A673 (cell line): ENCODE results near the gene ITGAV. TPM values are rescaled to one million over a fixed set of nuclear protein-coding genes. Genes with fewer than 3 reads are reported as not detected.

Source experiments
- BruUV-seq: library from RNA; stranded (reverse); fragments of 400-500 nt; replicated peaks from 2 replicates; lab custom pipeline; 2021; lab: Mats Ljungman, UMichigan
- CTCF ChIA-PET: fragments of 300-600 bp; sonication (Branson Sonifier 250); formaldehyde crosslinking; loops from one replicate; lab custom pipeline; 2022; ENCODE audit warnings: antibody characterized with exemption; lab: Charles Lee
- POLR2A ChIA-PET: fragments of 300-600 bp; sonication (Branson Sonifier 250); formaldehyde crosslinking; loops from one replicate; lab custom pipeline; 2022; ENCODE audit warnings: antibody characterized with exemption; ENCODE audit not compliant: low non-redundant PET; lab: Charles Lee
- DNase-seq: peaks from one replicate; pipeline ENCODE4 v3.0.0-alpha.2; 2015; ENCODE audit warnings: low spot score
- H3K27ac ChIP-seq: fragments of 200-600 bp; sonication (generic); 2 replicates; pipeline ENCODE4 v1.5.1; 2016; ENCODE audit warnings: mixed run types, low read depth, mild to moderate bottlenecking, mixed read lengths, antibody characterized with exemption, low read length; ENCODE audit not compliant: poor library complexity, severe bottlenecking
- H3K27me3 ChIP-seq: fragments of 200-600 bp; sonication (generic); replicated peaks from 2 replicates; pipeline ENCODE4 v1.6.1; 2017; ENCODE audit warnings: mixed run types, low read depth, mild to moderate bottlenecking, mixed read lengths, antibody characterized with exemption, low read length; ENCODE audit not compliant: insufficient read depth, poor library complexity
- H3K36me3 ChIP-seq: fragments of 200-600 bp; sonication (generic); 2 replicates; pipeline ENCODE4 v1.6.1; 2016; ENCODE audit warnings: mixed run types, mild to moderate bottlenecking, mixed read lengths, antibody characterized with exemption, low read length; ENCODE audit not compliant: insufficient read depth, poor library complexity, severe bottlenecking
- H3K4me1 ChIP-seq: fragments of 200-600 bp; sonication (generic); 2 replicates; pipeline ENCODE4 v1.6.1; 2017; ENCODE audit warnings: mixed run types, mild to moderate bottlenecking, mixed read lengths, antibody characterized with exemption, low read length; ENCODE audit not compliant: insufficient read depth, poor library complexity, severe bottlenecking
- H3K4me3 ChIP-seq: fragments of 200-600 bp; sonication (generic); 2 replicates; pipeline ENCODE4 v1.5.1; 2016; ENCODE audit warnings: low read depth, mixed run types, mild to moderate bottlenecking, mixed read lengths, low read length; ENCODE audit not compliant: poor library complexity, severe bottlenecking
- H3K9me3 ChIP-seq: fragments of 200-600 bp; sonication (generic); 2 replicates; pipeline ENCODE4 v1.6.1; 2016; ENCODE audit warnings: mixed run types, low read depth, mild to moderate bottlenecking, mixed read lengths, antibody characterized with exemption, low read length; ENCODE audit not compliant: poor library complexity, severe bottlenecking
- EZH2 ChIP-seq: fragments of 200-600 bp; sonication (generic); IDR thresholded peaks from 2 replicates; pipeline ENCODE4 v1.6.1; 2017; ENCODE audit warnings: borderline replicate concordance, low read depth, mild to moderate bottlenecking, mixed read lengths, antibody characterized with exemption, low read length; ENCODE audit not compliant: poor library complexity, severe bottlenecking
- intact Hi-C: fragments of 100-400 bp; cut with micrococcal nuclease; formaldehyde crosslinking; loops from one replicate; pipeline ENCODE4 v1.10.0; 2022; ENCODE audit not compliant: unreplicated experiment
- total RNA-seq: library from RNA; stranded (reverse); gene quantifications from 2 replicates; pipeline ENCODE4 v1.2.3, GENCODE V29; 2021
- TF ChIP-seq, protein P1 (sequence below): fragments of 300-800, 200-600 bp; sonication (generic); conservative IDR thresholded peaks from 2 replicates; pipeline ENCODE4 v1.5.1; 2017; ENCODE audit warnings: low read depth, mild to moderate bottlenecking, antibody characterized with exemption, low read length, moderate library complexity, mixed read lengths

The ITGAV gene
- total RNA-seq, 1 experiment from 2014 or later, result 28.4 TPM

DNA sequence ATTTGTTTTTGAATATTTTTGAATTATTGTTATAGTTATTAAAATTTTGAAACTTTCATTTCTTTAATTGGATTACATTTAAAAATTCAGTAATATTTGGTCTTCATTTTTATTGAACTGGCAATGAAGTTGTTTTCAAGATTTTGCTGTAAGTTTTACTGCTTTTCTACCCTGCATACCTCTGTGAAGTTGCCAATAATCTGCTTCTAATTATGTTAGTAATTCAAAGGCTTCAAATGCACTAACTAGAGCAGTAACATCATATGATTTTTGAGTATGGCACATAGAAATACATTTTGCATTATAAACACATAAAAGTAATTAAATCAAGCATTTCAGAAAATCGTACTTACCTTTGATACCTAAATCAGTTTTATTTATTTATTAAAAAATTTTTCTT lies 63.7 kb downstream of the ITGAV start:
- DNase-seq, result no peak
- no peaks in the 10 kb centered on the region for H3K27me3 ChIP-seq
- BruUV-seq, result no TSS peak
- TF ChIP-seq, protein P1, sequence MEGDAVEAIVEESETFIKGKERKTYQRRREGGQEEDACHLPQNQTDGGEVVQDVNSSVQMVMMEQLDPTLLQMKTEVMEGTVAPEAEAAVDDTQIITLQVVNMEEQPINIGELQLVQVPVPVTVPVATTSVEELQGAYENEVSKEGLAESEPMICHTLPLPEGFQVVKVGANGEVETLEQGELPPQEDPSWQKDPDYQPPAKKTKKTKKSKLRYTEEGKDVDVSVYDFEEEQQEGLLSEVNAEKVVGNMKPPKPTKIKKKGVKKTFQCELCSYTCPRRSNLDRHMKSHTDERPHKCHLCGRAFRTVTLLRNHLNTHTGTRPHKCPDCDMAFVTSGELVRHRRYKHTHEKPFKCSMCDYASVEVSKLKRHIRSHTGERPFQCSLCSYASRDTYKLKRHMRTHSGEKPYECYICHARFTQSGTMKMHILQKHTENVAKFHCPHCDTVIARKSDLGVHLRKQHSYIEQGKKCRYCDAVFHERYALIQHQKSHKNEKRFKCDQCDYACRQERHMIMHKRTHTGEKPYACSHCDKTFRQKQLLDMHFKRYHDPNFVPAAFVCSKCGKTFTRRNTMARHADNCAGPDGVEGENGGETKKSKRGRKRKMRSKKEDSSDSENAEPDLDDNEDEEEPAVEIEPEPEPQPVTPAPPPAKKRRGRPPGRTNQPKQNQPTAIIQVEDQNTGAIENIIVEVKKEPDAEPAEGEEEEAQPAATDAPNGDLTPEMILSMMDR, result no peak
- no peak for TF ChIP-seq EZH2
- no peaks in the 10 kb centered on the region for H3K9me3 ChIP-seq
- intact Hi-C loops, result no loop called here
- no peak overlapping the region for H3K27ac ChIP-seq
- no peaks in the 10 kb centered on the region for H3K4me1 ChIP-seq
- no peak overlapping the region for H3K4me3 ChIP-seq
- H3K36me3 ChIP-seq, result no peaks in the 10 kb centered on the region
- CTCF ChIA-PET, result no interaction called here
- POLR2A ChIA-PET, result no interaction called here

DNA sequence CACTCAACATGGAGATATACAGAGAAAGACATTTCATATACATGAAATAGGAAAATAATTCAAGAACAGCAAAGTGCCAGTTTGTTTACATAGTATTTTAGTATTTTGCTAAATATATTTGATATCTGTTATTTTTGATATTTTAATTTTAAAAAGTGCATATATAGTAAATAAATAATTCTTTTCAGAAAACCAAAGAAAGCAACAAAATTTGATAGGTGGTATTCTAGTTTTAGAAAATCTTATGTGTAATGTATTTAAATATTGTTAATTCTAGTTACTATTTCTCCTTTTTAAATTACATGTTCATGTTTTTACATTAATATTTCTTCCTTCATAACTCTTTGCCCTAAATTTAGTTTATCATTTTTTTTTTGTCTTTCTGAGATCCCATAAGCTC lies 69.5 kb downstream of the ITGAV start:
- no peaks in the 10 kb centered on the region for H3K36me3 ChIP-seq
- CTCF ChIA-PET, result no interaction called here

DNA sequence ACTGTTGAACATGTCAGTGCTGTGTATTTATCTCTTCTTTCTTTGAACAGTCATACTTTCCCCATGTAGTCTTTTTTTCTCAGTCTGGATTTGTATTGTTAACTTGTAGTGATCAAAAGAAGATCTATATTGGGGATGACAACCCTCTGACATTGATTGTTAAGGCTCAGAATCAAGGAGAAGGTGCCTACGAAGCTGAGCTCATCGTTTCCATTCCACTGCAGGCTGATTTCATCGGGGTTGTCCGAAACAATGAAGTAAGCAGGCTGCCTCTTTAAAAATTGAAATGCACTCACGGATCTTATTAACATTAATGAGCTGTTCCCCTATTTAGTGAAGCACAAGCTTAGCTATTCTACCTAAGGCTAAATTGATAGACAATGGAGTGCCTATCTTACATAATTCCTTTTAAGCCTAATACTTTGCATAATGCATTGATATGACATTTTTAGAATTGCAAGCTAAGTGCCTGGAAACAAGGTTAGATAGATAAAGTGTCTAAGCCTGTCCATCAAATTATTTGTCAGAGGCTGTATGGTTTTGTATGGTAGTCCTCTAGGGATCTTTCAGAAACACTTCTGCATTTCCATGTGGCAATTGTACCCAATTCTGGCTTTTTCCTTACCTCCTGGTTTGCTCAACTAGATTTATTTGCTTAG lies 74.7 kb downstream of the ITGAV start:
- no TSS peak for BruUV-seq
- CTCF ChIA-PET, result no interaction called here
- peak; percentile 18 for DNase-seq
- POLR2A ChIA-PET, result no interaction called here
- Histone ChIP-seq H3K36me3 (peaks cover 5% of the 10 kb centered on the region), H3K27me3 (no peaks in the 10 kb centered on the region), H3K4me1 (peaks cover 4% of the 10 kb centered on the region), H3K4me3 (no peak overlapping the region), H3K27ac (no peak overlapping the region), H3K9me3 (no peaks in the 10 kb centered on the region)
- no peak for TF ChIP-seq EZH2
- TF ChIP-seq, protein P1, result no peak
- intact Hi-C loops, result no loop called here

More for the DNA sequence above, 69.5 kb downstream of the ITGAV start:
- POLR2A ChIA-PET, result no interaction called here
- BruUV-seq, result no TSS peak
- no peaks in the 10 kb centered on the region for H3K9me3 ChIP-seq
- H3K4me1 ChIP-seq, result peaks cover 1% of the 10 kb centered on the region
- H3K27ac ChIP-seq, result no peak overlapping the region
- TF ChIP-seq EZH2, result no peak
- TF ChIP-seq, protein P1, result no peak
- no peaks in the 10 kb centered on the region for H3K27me3 ChIP-seq
- DNase-seq, result no peak
- intact Hi-C loops, result no loop called here
- no peak overlapping the region for H3K4me3 ChIP-seq
